Thyroid gland (tissue), 4 donors: ENCODE measurements around the gene TSEN2.
"Not testable (repeated sequence)": the region's sequence is repeated elsewhere in the genome, so short reads cannot be mapped to it uniquely, and the experiment has no call there.

Experiments
- POLR2A ChIP-seq, 2 donors: fragments of 450-650 bp; IDR thresholded peaks; one replicate each; pipeline ENCODE4 v1.6.1; 2017; ENCODE audit warnings: antibody characterized with exemption in 2 of 2, mild to moderate bottlenecking in 2 of 2, moderate library complexity in 1 of 2
- TF ChIP-seq, protein P1 (sequence below), 6 experiments: fragments of 200-600 bp in 3 of 6; fragments of 450-650 bp in 3 of 6; sonication (generic) in 3 of 6; IDR thresholded peaks; one replicate each; pipeline ENCODE4 v1.5.1; 2016 to 2019; ENCODE audit warnings: antibody characterized with exemption in 6 of 6, mild to moderate bottlenecking in 2 of 6, inconsistent platforms in 1 of 6, moderate library complexity in 1 of 6

- TF ChIP-seq, protein P1, sequence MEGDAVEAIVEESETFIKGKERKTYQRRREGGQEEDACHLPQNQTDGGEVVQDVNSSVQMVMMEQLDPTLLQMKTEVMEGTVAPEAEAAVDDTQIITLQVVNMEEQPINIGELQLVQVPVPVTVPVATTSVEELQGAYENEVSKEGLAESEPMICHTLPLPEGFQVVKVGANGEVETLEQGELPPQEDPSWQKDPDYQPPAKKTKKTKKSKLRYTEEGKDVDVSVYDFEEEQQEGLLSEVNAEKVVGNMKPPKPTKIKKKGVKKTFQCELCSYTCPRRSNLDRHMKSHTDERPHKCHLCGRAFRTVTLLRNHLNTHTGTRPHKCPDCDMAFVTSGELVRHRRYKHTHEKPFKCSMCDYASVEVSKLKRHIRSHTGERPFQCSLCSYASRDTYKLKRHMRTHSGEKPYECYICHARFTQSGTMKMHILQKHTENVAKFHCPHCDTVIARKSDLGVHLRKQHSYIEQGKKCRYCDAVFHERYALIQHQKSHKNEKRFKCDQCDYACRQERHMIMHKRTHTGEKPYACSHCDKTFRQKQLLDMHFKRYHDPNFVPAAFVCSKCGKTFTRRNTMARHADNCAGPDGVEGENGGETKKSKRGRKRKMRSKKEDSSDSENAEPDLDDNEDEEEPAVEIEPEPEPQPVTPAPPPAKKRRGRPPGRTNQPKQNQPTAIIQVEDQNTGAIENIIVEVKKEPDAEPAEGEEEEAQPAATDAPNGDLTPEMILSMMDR (IDR thresholded peaks at IDR 0.05): not testable (repeated sequence)
- not testable (repeated sequence) for TF ChIP-seq POLR2A (IDR thresholded peaks at IDR 0.05)
Measured at GRCh38 chr3:12479198-12479597, 5.1 kb upstream of the TSEN2 start.
